ENCODE results near the gene URB1. TPM values are rescaled to one million over a fixed set of nuclear protein-coding genes. Genes with fewer than 3 reads are reported as not detected.

Gene URB1
- total RNA-seq, 4 donors from 2014 or later, result 4.4 to 14.9 (median 11.0) TPM

DNA sequence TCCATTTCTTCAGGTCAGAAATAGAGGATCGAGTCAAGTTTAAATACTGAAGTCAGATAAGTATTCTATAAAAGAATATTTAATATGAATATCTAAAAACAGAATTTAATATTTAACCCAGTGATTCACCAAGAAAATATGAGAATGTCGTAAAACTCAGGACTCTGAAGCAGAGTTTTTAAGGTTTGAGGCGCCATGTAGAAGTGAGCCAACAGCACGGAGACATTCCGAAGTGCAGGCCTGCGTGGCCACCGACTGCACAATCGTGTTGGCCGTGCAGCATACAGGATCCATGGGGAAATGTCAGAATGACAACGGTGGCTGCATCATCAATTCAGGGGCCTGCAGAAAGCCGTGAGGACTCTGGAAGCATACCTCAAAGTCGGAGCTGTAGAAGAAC lies 70.7 kb downstream of the URB1 start:
- Histone ChIP-seq H3K27me3 (no peaks in the 10 kb centered on the region), H3K27ac (no peak overlapping the region), H3K9me3 (no peaks in the 10 kb centered on the region), H3K4me3 (no peak overlapping the region), H3K36me3 (peaks cover 0 to 88% (median 0%) of the 10 kb centered on the region in 3 donors), H3K4me1 (no peaks in the 10 kb centered on the region)
- no peak for TF ChIP-seq POLR2A (IDR thresholded peaks at IDR 0.05)
- TF ChIP-seq, protein P1, sequence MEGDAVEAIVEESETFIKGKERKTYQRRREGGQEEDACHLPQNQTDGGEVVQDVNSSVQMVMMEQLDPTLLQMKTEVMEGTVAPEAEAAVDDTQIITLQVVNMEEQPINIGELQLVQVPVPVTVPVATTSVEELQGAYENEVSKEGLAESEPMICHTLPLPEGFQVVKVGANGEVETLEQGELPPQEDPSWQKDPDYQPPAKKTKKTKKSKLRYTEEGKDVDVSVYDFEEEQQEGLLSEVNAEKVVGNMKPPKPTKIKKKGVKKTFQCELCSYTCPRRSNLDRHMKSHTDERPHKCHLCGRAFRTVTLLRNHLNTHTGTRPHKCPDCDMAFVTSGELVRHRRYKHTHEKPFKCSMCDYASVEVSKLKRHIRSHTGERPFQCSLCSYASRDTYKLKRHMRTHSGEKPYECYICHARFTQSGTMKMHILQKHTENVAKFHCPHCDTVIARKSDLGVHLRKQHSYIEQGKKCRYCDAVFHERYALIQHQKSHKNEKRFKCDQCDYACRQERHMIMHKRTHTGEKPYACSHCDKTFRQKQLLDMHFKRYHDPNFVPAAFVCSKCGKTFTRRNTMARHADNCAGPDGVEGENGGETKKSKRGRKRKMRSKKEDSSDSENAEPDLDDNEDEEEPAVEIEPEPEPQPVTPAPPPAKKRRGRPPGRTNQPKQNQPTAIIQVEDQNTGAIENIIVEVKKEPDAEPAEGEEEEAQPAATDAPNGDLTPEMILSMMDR (IDR thresholded peaks at IDR 0.05), result no peak
- DNase-seq, result no peak

DNA sequence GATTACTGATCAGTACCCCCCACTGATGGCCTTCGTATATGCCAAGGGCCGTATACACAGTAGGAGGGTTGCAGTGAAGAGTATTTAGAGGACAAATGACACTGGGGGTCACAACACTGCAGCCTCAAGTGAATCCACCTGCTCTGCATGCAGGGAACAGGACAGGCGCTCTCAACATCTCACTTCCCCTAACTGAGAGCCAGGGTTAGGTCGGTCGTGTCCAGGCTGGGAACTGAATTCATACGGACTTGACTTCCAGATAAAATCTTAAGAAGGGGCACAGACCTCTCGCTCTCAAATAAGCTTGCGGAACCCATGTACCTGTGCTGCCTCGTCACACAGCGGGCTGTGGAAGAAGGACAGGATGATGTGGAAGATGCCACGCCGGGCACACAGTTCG lies 71.3 kb downstream of the URB1 start:
- H3K9me3 ChIP-seq, result no peaks in the 10 kb centered on the region
- no peak overlapping the region for H3K27ac ChIP-seq
- H3K4me1 ChIP-seq, result no peaks in the 10 kb centered on the region
- TF ChIP-seq POLR2A (IDR thresholded peaks at IDR 0.05), result no peak
- no peaks in the 10 kb centered on the region for H3K27me3 ChIP-seq
- DNase-seq, result no peak
- no peak overlapping the region for H3K4me3 ChIP-seq
- peaks cover 0 to 94% (median 0%) of the 10 kb centered on the region in 3 donors for H3K36me3 ChIP-seq

DNA sequence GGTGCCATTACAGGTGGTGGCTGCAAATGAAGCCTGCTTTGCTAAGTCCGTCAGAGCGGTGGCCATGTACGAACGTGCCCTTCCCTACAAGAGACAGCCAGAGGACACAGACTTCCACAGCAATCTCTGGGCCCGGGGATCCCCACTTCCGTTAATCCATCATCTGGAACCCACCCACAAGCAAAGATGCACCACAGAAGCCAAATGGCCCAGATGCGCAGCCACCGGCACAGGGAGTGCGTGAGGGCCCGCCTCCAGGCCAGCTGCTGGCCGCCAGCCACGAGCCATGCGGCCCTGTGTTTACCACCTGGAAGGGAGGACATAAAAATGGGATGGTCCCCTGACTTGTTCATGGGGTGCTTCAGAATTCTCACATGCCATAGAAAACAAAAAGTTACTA lies 72.1 kb downstream of the URB1 start:
- H3K27me3 ChIP-seq, result no peaks in the 10 kb centered on the region
- H3K27ac ChIP-seq, result no peak overlapping the region
- no peak for DNase-seq
- no peak overlapping the region for H3K4me3 ChIP-seq
- no peak for TF ChIP-seq POLR2A (IDR thresholded peaks at IDR 0.05)
- TF ChIP-seq, protein P1 (IDR thresholded peaks at IDR 0.05), result no peak
- H3K4me1 ChIP-seq, result no peaks in the 10 kb centered on the region
- H3K36me3 ChIP-seq, result peaks cover 0 to 97% (median 0%) of the 10 kb centered on the region in 3 donors
- H3K9me3 ChIP-seq, result no peaks in the 10 kb centered on the region

DNA sequence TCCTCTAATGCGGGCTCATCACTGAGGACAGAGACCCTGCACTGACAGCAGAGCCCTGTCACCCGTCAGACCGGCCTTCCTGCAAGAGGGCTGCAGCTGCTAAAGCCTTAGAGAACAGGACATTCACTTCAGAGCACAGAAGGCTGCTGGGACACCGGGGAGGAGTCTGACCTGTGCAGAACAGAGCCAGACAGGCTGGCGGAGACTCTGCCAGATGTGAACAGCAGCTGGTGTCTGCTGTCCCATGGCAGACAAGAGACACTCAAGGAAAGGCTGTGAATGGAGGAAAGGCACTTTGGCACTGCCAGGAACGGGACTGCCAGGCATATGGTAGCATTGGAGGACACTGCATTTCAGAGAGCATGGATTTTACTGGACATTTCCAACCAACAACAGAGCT lies 72.8 kb downstream of the URB1 start:
- no peak overlapping the region for H3K4me3 ChIP-seq
- no peak overlapping the region for H3K27ac ChIP-seq
- H3K9me3 ChIP-seq, result no peaks in the 10 kb centered on the region
- DNase-seq, result no peak
- TF ChIP-seq, protein P1 (IDR thresholded peaks at IDR 0.05), result no peak
- no peak for TF ChIP-seq POLR2A (IDR thresholded peaks at IDR 0.05)
- H3K36me3 ChIP-seq, result peaks cover 0 to 95% (median 0%) of the 10 kb centered on the region in 3 donors
- H3K4me1 ChIP-seq, result no peaks in the 10 kb centered on the region
- no peaks in the 10 kb centered on the region for H3K27me3 ChIP-seq

DNA sequence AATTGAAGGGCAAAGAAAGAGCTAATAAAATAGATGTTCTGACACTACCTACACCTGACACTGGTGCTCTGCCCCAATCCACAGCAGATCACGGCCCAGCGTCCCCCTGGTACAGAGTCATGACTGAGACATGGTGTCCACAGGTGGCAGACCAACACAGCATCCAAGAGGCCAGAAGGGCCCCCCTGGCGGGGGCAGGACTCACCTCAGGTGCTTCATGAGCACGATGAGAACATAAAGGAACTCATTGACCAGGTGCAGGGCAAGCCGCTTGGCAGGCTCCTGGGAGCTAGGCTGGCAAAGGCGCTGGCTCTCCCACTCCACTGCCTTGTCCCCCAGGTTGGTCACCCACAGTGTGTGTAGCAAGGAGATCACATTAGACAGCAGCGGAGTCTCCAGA lies 73.8 kb downstream of the URB1 start:
- H3K4me3 ChIP-seq, result no peak overlapping the region
- no peaks in the 10 kb centered on the region for H3K9me3 ChIP-seq
- H3K36me3 ChIP-seq, result peaks cover 0 to 94% (median 0%) of the 10 kb centered on the region in 3 donors
- H3K4me1 ChIP-seq, result no peaks in the 10 kb centered on the region
- no peaks in the 10 kb centered on the region for H3K27me3 ChIP-seq
- no peak overlapping the region for H3K27ac ChIP-seq
- DNase-seq, result no peak
- TF ChIP-seq, protein P1 (IDR thresholded peaks at IDR 0.05), result no peak
- no peak for TF ChIP-seq POLR2A (IDR thresholded peaks at IDR 0.05)

DNA sequence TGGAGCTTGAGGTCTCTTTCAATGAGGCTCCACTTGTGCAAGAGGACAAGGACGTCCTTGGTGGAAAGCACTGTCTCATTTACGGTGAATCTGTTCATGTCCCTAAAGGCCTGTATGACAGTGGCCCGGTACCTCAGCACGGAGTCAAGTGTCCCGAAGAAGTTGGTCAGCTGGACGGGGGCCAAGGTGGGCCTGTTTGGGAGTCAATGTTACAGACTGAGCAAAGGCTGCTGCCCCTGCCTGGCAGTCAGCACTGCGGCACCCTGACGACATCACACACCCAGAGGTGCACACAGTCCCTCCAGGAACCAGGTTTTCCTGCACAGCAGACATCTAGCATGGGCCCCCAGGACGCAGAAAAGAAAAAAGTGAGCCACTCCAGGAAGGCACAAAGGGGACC lies 75.1 kb downstream of the URB1 start:
- Histone ChIP-seq H3K27me3 (no peaks in the 10 kb centered on the region), H3K36me3 (peaks cover 0 to 81% (median 0%) of the 10 kb centered on the region in 3 donors), H3K4me1 (no peaks in the 10 kb centered on the region), H3K4me3 (no peak overlapping the region), H3K27ac (no peak overlapping the region), H3K9me3 (no peaks in the 10 kb centered on the region)
- TF ChIP-seq, protein P1 (IDR thresholded peaks at IDR 0.05), result no peak
- TF ChIP-seq POLR2A (IDR thresholded peaks at IDR 0.05), result no peak
- DNase-seq, result no peak

Data from Peyer's patch (tissue), 4 donors.